WTC11 (cell line): ENCODE data around the gene ENTPD6. TPM values are rescaled to one million over a fixed set of nuclear protein-coding genes. Genes with fewer than 3 reads are reported as not detected.

ENCODE experiments used
- ATAC-seq: fragments of 200-7000 bp; cut with Tn5 transposase; 2 replicates; pipeline ENCODE4 v1.10.0; 2021; ENCODE audit warnings: mild to moderate bottlenecking, moderate library complexity
- CTCF ChIA-PET: fragments of 300-600 bp; sonication (Branson Sonifier 250); formaldehyde crosslinking; loops from one replicate; lab custom pipeline; 2021; ENCODE audit warnings: antibody characterized with exemption; lab: Charles Lee
- POLR2A ChIA-PET: fragments of 350-600 bp; sonication (Branson Sonifier 250); formaldehyde crosslinking; loops from one replicate; lab custom pipeline; 2021; ENCODE audit warnings: antibody characterized with exemption; lab: Charles Lee
- DNase-seq: peaks from one replicate; pipeline ENCODE4 v3.0.0; 2021; ENCODE audit warnings: low spot score
- H3K27ac Mint-ChIP-seq: 2 replicates; pipeline ENCODE4 v1.8.0; 2021; ENCODE audit warnings: mixed read lengths
- H3K27me3 Mint-ChIP-seq: 2 replicates; pipeline ENCODE4 v1.8.0; 2021; ENCODE audit warnings: low read depth, mild to moderate bottlenecking, moderate library complexity, mixed read lengths
- H3K36me3 Mint-ChIP-seq: 2 replicates; pipeline ENCODE4 v1.8.0; 2021; ENCODE audit warnings: mixed read lengths
- H3K4me1 Mint-ChIP-seq: 2 replicates; pipeline ENCODE4 v1.8.0; 2022; ENCODE audit warnings: mixed read lengths
- H3K4me3 Mint-ChIP-seq: 2 replicates; pipeline ENCODE4 v1.8.0; 2021; ENCODE audit warnings: mild to moderate bottlenecking, moderate library complexity, mixed read lengths
- H3K9me3 Mint-ChIP-seq: 2 replicates; pipeline ENCODE4 v1.8.0; 2021; ENCODE audit warnings: mixed read lengths
- ATF1 ChIP-seq: sonication (generic); formaldehyde crosslinking; IDR thresholded peaks from 2 replicates; pipeline ENCODE4 v1.8.1; 2023; ENCODE audit warnings: mild to moderate bottlenecking, moderate library complexity, missing genetic modification reagents
- CREB1 ChIP-seq: sonication (generic); formaldehyde crosslinking; IDR thresholded peaks from 2 replicates; pipeline ENCODE4 v1.8.0; 2023; ENCODE audit warnings: mild to moderate bottlenecking, missing genetic modification reagents
- ESRRA ChIP-seq: sonication (generic); formaldehyde crosslinking; IDR thresholded peaks from 2 replicates; pipeline ENCODE4 v1.8.1; 2022; ENCODE audit warnings: mild to moderate bottlenecking, missing genetic modification reagents, borderline replicate concordance
- GRHL2 ChIP-seq: fragments of 250-450 bp; sonication (Bioruptor Pico); IDR thresholded peaks from 2 replicates; pipeline ENCODE4 v1.8.0; 2022; ENCODE audit warnings: mild to moderate bottlenecking, moderate library complexity; ENCODE audit not compliant: insufficient replicate concordance, severe bottlenecking
- IRF2 ChIP-seq: sonication (generic); formaldehyde crosslinking; IDR thresholded peaks from 2 replicates; pipeline ENCODE4 v1.8.0; 2022; ENCODE audit warnings: low read depth, missing genetic modification reagents, borderline replicate concordance
- MYBL2 ChIP-seq: sonication (generic); formaldehyde crosslinking; IDR thresholded peaks from 2 replicates; pipeline ENCODE4 v1.8.1; 2023; ENCODE audit warnings: mild to moderate bottlenecking, moderate library complexity, missing genetic modification reagents
- PRRX2 ChIP-seq: fragments of 250-450 bp; sonication (Bioruptor Pico); IDR thresholded peaks from 2 replicates; pipeline ENCODE4 v1.8.0; 2021; ENCODE audit warnings: mild to moderate bottlenecking
- RELA ChIP-seq: sonication (generic); formaldehyde crosslinking; IDR thresholded peaks from 2 replicates; pipeline ENCODE4 v1.8.1; 2022; ENCODE audit warnings: missing genetic modification reagents, mild to moderate bottlenecking, borderline replicate concordance
- SP1 ChIP-seq: sonication (generic); formaldehyde crosslinking; conservative IDR thresholded peaks from 2 replicates; pipeline ENCODE4 v1.8.1; 2022; ENCODE audit warnings: missing genetic modification reagents
- TEAD1 ChIP-seq: sonication (generic); formaldehyde crosslinking; IDR thresholded peaks from 2 replicates; pipeline ENCODE4 v1.8.0; 2022; ENCODE audit warnings: mild to moderate bottlenecking, missing genetic modification reagents
- ZNF232 ChIP-seq: sonication (generic); formaldehyde crosslinking; IDR thresholded peaks from 2 replicates; pipeline ENCODE4 v1.8.0; 2022; ENCODE audit warnings: mild to moderate bottlenecking, missing genetic modification reagents
- total RNA-seq: library from RNA; stranded (reverse); gene quantifications from 3 replicates; pipeline ENCODE4 v1.2.3, GENCODE V29; 2021
- TF ChIP-seq, protein P1 (sequence below): sonication (generic); formaldehyde crosslinking; IDR thresholded peaks from 2 replicates; pipeline ENCODE4 v1.8.1; 2023; ENCODE audit warnings: mild to moderate bottlenecking, missing genetic modification reagents
- TF ChIP-seq, protein P2 (sequence below): sonication (generic); formaldehyde crosslinking; IDR thresholded peaks from 2 replicates; pipeline ENCODE4 v1.8.0; 2022; ENCODE audit warnings: mild to moderate bottlenecking, missing genetic modification reagents
- TF ChIP-seq, protein P3 (sequence below): sonication (generic); formaldehyde crosslinking; IDR thresholded peaks from 2 replicates; pipeline ENCODE4 v1.8.0; 2022; ENCODE audit warnings: mild to moderate bottlenecking, missing genetic modification reagents
- TF ChIP-seq, protein P4 (sequence below): fragments of 250-450 bp; sonication (Bioruptor Pico); IDR thresholded peaks from 2 replicates; pipeline ENCODE4 v1.8.0; 2021; ENCODE audit warnings: mild to moderate bottlenecking
- TF ChIP-seq, protein P5 (sequence below): sonication (generic); formaldehyde crosslinking; IDR thresholded peaks from 2 replicates; pipeline ENCODE4 v1.8.1; 2022; ENCODE audit warnings: low read depth, mild to moderate bottlenecking, moderate library complexity, missing genetic modification reagents, borderline replicate concordance
- TF ChIP-seq, protein P6 (sequence below): sonication (generic); formaldehyde crosslinking; IDR thresholded peaks from 2 replicates; pipeline ENCODE4 v1.8.1; 2022; ENCODE audit warnings: mild to moderate bottlenecking, missing genetic modification reagents, moderate library complexity, borderline replicate concordance
- TF ChIP-seq, protein P7 (sequence below): fragments of 250-450 bp; sonication (Bioruptor Pico); IDR thresholded peaks from 2 replicates; pipeline ENCODE4 v1.9.0; 2021; ENCODE audit warnings: moderate library complexity, mild to moderate bottlenecking, inconsistent platforms, borderline replicate concordance

Gene ENTPD6
- total RNA-seq, 1 experiment from 2014 or later: 56.9 TPM

DNA sequence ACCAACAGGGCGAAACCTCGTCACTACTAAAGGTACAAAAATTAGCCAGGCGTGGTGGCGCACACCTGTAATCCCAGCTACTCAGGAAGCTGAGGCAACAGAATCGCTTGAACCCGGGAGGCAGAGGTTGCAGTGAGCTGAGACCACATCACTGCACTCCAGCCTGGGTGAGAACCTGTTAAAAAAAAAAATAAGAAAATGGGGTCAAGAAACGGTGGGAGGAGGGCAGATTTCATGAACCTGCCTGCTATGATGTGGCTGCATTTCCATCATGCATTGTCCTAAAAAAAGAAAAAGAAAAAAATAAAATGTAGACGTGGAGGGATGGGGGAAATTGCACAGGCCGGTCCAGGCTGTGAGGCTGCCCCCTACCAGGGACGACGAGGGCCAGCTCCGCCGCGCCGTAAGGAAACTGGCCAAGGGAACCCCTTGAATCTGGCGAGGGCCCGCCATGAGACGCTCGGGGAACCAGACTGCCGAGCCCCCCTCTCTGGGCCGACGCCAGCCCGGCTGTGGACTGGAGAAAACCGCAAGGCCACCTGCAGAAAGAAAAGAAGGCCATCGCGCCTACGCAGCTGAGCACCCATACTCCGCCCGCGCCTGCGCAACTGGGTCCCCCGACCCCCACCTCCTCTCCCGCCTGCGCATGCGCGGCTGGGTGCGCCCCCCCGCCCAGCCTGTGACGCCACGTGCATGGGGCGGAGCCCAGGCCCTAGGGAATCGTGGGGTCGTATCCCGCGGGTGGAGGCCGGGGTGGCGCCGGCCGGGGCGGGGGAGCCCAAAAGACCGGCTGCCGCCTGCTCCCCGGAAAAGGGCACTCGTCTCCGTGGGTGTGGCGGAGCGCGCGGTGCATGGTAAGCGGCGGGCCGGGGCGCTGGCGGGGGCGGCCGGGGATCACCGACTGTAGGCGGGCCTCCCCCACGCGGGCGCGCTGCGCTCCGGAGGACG, at the start of gene ENTPD6 (continued):
- TF ChIP-seq, protein P1, sequence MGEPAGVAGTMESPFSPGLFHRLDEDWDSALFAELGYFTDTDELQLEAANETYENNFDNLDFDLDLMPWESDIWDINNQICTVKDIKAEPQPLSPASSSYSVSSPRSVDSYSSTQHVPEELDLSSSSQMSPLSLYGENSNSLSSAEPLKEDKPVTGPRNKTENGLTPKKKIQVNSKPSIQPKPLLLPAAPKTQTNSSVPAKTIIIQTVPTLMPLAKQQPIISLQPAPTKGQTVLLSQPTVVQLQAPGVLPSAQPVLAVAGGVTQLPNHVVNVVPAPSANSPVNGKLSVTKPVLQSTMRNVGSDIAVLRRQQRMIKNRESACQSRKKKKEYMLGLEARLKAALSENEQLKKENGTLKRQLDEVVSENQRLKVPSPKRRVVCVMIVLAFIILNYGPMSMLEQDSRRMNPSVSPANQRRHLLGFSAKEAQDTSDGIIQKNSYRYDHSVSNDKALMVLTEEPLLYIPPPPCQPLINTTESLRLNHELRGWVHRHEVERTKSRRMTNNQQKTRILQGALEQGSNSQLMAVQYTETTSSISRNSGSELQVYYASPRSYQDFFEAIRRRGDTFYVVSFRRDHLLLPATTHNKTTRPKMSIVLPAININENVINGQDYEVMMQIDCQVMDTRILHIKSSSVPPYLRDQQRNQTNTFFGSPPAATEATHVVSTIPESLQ (CRISPR knock-in tag): 0 out of 2 replicates have a peak, but pooled peaks have one; percentile 33
- peak; percentile 17; the same call in 1 of the 2 replicates for TF ChIP-seq RELA
- TF ChIP-seq ZNF232 (CRISPR knock-in tag): peak; percentile 88

DNA sequence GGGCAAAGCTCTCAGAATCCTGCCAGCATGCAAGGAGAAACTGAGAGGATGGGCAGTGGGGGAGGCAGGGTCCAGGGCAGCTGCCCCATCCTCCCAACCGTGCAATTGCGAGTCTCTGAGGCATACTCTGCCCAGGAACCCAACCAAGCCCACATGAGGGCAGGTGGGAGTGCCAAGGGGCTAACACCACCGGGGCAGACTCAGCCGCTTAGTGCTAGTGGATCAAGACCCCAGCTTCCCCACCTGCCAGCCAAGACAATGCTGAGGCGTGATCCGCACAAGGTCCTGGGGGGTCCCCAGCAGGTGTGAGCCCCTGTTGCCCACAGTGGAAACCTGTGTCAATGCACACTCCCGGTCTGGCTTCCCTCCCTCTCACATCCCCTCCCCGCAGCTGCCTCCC, 48.5 kb upstream of the ENTPD6 start:
- Mint-ChIP-seq H3K9me3 (no peaks in the 10 kb centered on the region), H3K27me3 (peaks cover 37% of the 10 kb centered on the region), H3K4me1 (peaks cover 5% of the 10 kb centered on the region), H3K27ac (no peak overlapping the region), H3K36me3 (no peaks in the 10 kb centered on the region), H3K4me3 (no peak overlapping the region)
- no peak for DNase-seq
- TF ChIP-seq, protein P2, sequence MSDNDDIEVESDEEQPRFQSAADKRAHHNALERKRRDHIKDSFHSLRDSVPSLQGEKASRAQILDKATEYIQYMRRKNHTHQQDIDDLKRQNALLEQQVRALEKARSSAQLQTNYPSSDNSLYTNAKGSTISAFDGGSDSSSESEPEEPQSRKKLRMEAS (CRISPR knock-in tag): no peak
- no peak for TF ChIP-seq CREB1 (CRISPR knock-in tag)
- no peak for TF ChIP-seq MYBL2 (CRISPR knock-in tag)
- TF ChIP-seq ATF1 (CRISPR knock-in tag): no peak
- TF ChIP-seq, protein P3, sequence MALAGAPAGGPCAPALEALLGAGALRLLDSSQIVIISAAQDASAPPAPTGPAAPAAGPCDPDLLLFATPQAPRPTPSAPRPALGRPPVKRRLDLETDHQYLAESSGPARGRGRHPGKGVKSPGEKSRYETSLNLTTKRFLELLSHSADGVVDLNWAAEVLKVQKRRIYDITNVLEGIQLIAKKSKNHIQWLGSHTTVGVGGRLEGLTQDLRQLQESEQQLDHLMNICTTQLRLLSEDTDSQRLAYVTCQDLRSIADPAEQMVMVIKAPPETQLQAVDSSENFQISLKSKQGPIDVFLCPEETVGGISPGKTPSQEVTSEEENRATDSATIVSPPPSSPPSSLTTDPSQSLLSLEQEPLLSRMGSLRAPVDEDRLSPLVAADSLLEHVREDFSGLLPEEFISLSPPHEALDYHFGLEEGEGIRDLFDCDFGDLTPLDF (CRISPR knock-in tag): no peak
- no peak for TF ChIP-seq SP1 (CRISPR knock-in tag)
- TF ChIP-seq, protein P4, sequence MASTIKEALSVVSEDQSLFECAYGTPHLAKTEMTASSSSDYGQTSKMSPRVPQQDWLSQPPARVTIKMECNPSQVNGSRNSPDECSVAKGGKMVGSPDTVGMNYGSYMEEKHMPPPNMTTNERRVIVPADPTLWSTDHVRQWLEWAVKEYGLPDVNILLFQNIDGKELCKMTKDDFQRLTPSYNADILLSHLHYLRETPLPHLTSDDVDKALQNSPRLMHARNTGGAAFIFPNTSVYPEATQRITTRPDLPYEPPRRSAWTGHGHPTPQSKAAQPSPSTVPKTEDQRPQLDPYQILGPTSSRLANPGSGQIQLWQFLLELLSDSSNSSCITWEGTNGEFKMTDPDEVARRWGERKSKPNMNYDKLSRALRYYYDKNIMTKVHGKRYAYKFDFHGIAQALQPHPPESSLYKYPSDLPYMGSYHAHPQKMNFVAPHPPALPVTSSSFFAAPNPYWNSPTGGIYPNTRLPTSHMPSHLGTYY: no peak
- TF ChIP-seq, protein P5, sequence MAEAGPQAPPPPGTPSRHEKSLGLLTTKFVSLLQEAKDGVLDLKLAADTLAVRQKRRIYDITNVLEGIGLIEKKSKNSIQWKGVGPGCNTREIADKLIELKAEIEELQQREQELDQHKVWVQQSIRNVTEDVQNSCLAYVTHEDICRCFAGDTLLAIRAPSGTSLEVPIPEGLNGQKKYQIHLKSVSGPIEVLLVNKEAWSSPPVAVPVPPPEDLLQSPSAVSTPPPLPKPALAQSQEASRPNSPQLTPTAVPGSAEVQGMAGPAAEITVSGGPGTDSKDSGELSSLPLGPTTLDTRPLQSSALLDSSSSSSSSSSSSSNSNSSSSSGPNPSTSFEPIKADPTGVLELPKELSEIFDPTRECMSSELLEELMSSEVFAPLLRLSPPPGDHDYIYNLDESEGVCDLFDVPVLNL: no peak
- TF ChIP-seq IRF2: no peak
- no peak for TF ChIP-seq ZNF232 (CRISPR knock-in tag)
- TF ChIP-seq, protein P6, sequence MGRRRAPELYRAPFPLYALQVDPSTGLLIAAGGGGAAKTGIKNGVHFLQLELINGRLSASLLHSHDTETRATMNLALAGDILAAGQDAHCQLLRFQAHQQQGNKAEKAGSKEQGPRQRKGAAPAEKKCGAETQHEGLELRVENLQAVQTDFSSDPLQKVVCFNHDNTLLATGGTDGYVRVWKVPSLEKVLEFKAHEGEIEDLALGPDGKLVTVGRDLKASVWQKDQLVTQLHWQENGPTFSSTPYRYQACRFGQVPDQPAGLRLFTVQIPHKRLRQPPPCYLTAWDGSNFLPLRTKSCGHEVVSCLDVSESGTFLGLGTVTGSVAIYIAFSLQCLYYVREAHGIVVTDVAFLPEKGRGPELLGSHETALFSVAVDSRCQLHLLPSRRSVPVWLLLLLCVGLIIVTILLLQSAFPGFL (CRISPR knock-in tag): no peak
- TF ChIP-seq TEAD1 (CRISPR knock-in tag): no peak
- TF ChIP-seq, protein P7, sequence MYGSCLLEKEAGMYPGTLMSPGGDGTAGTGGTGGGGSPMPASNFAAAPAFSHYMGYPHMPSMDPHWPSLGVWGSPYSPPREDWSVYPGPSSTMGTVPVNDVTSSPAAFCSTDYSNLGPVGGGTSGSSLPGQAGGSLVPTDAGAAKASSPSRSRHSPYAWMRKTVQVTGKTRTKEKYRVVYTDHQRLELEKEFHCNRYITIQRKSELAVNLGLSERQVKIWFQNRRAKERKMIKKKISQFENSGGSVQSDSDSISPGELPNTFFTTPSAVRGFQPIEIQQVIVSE: no peak
- TF ChIP-seq ESRRA (CRISPR knock-in tag): no peak
- TF ChIP-seq PRRX2 (CRISPR knock-in tag): no peak
- no peak for TF ChIP-seq GRHL2 (CRISPR knock-in tag)
- ChIA-PET POLR2A (no interaction called here), CTCF (interaction anchor here (0.5 kb wide), 1 partner anchor 604 kb away, joined by 5 read pairs; no protein-coding TSS in a partner anchor)
- no peak for ATAC-seq
